H1 (cell line): ENCODE results near the gene PCSK4. TPM values are rescaled to one million over a fixed set of nuclear protein-coding genes. Genes with fewer than 3 reads are reported as not detected.
A peak's percentile ranks its signal among the peaks of the same experiment; 100 is the strongest.

ENCODE experiments used
- CTCF ChIA-PET: fragments of 300-600 bp; sonication (Branson Sonifier 250); formaldehyde crosslinking; loops from one replicate; lab custom pipeline; 2021; ENCODE audit not compliant: partially characterized antibody; lab: Charles Lee
- POLR2A ChIA-PET: fragments of 300-600 bp; sonication (Branson Sonifier 250); formaldehyde crosslinking; loops from one replicate; lab custom pipeline; 2021; ENCODE audit warnings: inconsistent platforms; ENCODE audit not compliant: partially characterized antibody; lab: Charles Lee
- DNase-seq, 2 experiments: peaks; one replicate each; pipeline versions ENCODE4 v3.0.0 to v3.0.0-alpha.2; 2010 to 2022; ENCODE audit warnings: low spot score in 2 of 2, low read depth in 1 of 2, mixed read lengths in 1 of 2
- FAIRE-seq: peaks from 2 replicates; lab custom pipeline; 2011; peaks lifted over from hg19 to GRCh38; lab: Jason Lieb, UNC
- H2AFZ ChIP-seq: 2 replicates; pipeline ENCODE4 v1.8.1; 2012; ENCODE audit warnings: low read length, inconsistent platforms
- H2AK5ac ChIP-seq: 2 replicates; pipeline ENCODE4 v1.6.1; 2013; ENCODE audit warnings: low read depth, low read length
- H2BK120ac ChIP-seq: replicated peaks from 2 replicates; pipeline ENCODE3; 2013; ENCODE audit warnings: low read depth, low read length, inconsistent platforms
- H2BK12ac ChIP-seq: 2 replicates; pipeline ENCODE4 v1.6.1; 2013; ENCODE audit warnings: low read depth, low read length
- H2BK15ac ChIP-seq: 2 replicates; pipeline ENCODE4 v1.6.1; 2013; ENCODE audit warnings: low read length
- H2BK20ac ChIP-seq: 2 replicates; pipeline ENCODE4 v1.6.1; 2013; ENCODE audit warnings: low read length
- H2BK5ac ChIP-seq: 2 replicates; pipeline ENCODE4 v1.6.1; 2013; ENCODE audit warnings: low read depth, low read length
- H3K14ac ChIP-seq: 2 replicates; pipeline ENCODE4 v1.6.1; 2013; ENCODE audit warnings: inconsistent platforms; ENCODE audit not compliant: insufficient read length
- H3K18ac ChIP-seq: 2 replicates; pipeline ENCODE4 v1.6.1; 2013; ENCODE audit warnings: low read length; ENCODE audit errors: extremely low read depth
- H3K23ac ChIP-seq: 2 replicates; pipeline ENCODE4 v1.6.1; 2013; ENCODE audit warnings: inconsistent platforms; ENCODE audit not compliant: insufficient read length
- H3K23me2 ChIP-seq: 2 replicates; pipeline ENCODE4 v1.6.1; 2013; ENCODE audit warnings: low read depth, low read length
- H3K27ac ChIP-seq: 2 replicates; pipeline ENCODE4 v1.6.1; 2011; ENCODE audit warnings: low read depth, low read length, inconsistent platforms
- H3K27me3 ChIP-seq, 4 experiments: replicated peaks in 1 of 4; 1 replicate in 1 of 4; 2 replicates in 3 of 4; pipeline versions ENCODE4 v1.6.1 to v1.8.1; 2011 to 2013; ENCODE audit warnings: low read length in 3 of 4, mild to moderate bottlenecking in 3 of 4, inconsistent platforms in 2 of 4, mixed read lengths in 2 of 4, moderate library complexity in 1 of 4; ENCODE audit not compliant: control insufficient read depth in 3 of 4, insufficient read depth in 3 of 4; ENCODE audit errors: extremely low read depth in 1 of 4
- H3K36me3 ChIP-seq, 4 experiments: 2 replicates each; pipeline versions ENCODE4 v1.6.1 to v1.8.1; 2011 to 2013; ENCODE audit warnings: mild to moderate bottlenecking in 4 of 4, low read length in 3 of 4, moderate library complexity in 2 of 4, control low read depth in 1 of 4, inconsistent platforms in 1 of 4; ENCODE audit not compliant: insufficient read depth in 4 of 4, control insufficient read depth in 2 of 4
- H3K4ac ChIP-seq: replicated peaks from 2 replicates; pipeline ENCODE3; 2013; ENCODE audit warnings: low read length, low read depth, mixed read lengths, inconsistent platforms; ENCODE audit not compliant: insufficient read length
- H3K4me1 ChIP-seq, 4 experiments: replicated peaks in 1 of 4; 1 replicate in 1 of 4; 2 replicates in 3 of 4; pipeline versions ENCODE4 v1.6.1 to v1.8.1; 2011 to 2013; ENCODE audit warnings: low read length in 3 of 4, inconsistent platforms in 2 of 4, mixed read lengths in 1 of 4; ENCODE audit not compliant: insufficient read depth in 4 of 4, control insufficient read depth in 3 of 4
- H3K4me2 ChIP-seq, 2 experiments: 2 replicates each; pipeline versions ENCODE4 v1.6.1 to v1.8.1; 2011 to 2013; ENCODE audit warnings: low read depth in 2 of 2, low read length in 2 of 2, control low read depth in 1 of 2, inconsistent platforms in 1 of 2, mild to moderate bottlenecking in 1 of 2; ENCODE audit not compliant: insufficient read depth in 1 of 2
- H3K4me3 ChIP-seq, 4 experiments: fragments of 200-600, 300-600 bp in 1 of 4; sonication (generic), shearing (Covaris generic), sonication (Bioruptor Twin) in 1 of 4; 2 replicates each; pipeline versions ENCODE4 v1.5.1 to v1.8.1; 2011 to 2016; ENCODE audit warnings: low read length in 4 of 4, low read depth in 3 of 4, control low read depth in 2 of 4, inconsistent platforms in 2 of 4, mild to moderate bottlenecking in 2 of 4, mixed read lengths in 1 of 4, moderate library complexity in 1 of 4; ENCODE audit not compliant: insufficient read depth in 2 of 4; ENCODE audit errors: extremely low read depth in 1 of 4
- H3K56ac ChIP-seq: replicated peaks from 2 replicates; pipeline ENCODE3; 2013; ENCODE audit warnings: low read depth, mild to moderate bottlenecking, mixed read lengths, low read length, inconsistent platforms; ENCODE audit not compliant: insufficient read length
- H3K79me1 ChIP-seq: 2 replicates; pipeline ENCODE4 v1.6.1; 2013; ENCODE audit warnings: low read depth, low read length, control low read depth
- H3K79me2 ChIP-seq, 2 experiments: 2 replicates each; pipeline versions ENCODE4 v1.6.1 to v1.8.1; 2012 to 2013; ENCODE audit warnings: low read length in 2 of 2, mild to moderate bottlenecking in 2 of 2, inconsistent platforms in 1 of 2; ENCODE audit not compliant: insufficient read depth in 2 of 2, control insufficient read depth in 1 of 2
- H3K9ac ChIP-seq, 4 experiments: replicated peaks in 1 of 4; 1 replicate in 1 of 4; 2 replicates in 3 of 4; pipeline versions ENCODE4 v1.6.1 to v1.8.1; 2011 to 2013; ENCODE audit warnings: low read depth in 3 of 4, low read length in 3 of 4, control low read depth in 2 of 4, mild to moderate bottlenecking in 2 of 4, moderate library complexity in 2 of 4, inconsistent platforms in 1 of 4; ENCODE audit errors: extremely low read depth in 1 of 4
- H3K9me3 ChIP-seq, 2 experiments: 2 replicates each; pipeline versions ENCODE4 v1.6.1 to v1.8.1; 2012 to 2013; ENCODE audit warnings: mild to moderate bottlenecking in 2 of 2, moderate library complexity in 2 of 2, control low read depth in 1 of 2, inconsistent platforms in 1 of 2, low read depth in 1 of 2, low read length in 1 of 2, mixed read lengths in 1 of 2; ENCODE audit not compliant: insufficient read depth in 2 of 2
- H4K20me1 ChIP-seq, 2 experiments: replicated peaks in 1 of 2; 2 replicates each; pipeline versions ENCODE3 to v1.8.1; 2011 to 2013; ENCODE audit warnings: inconsistent platforms in 2 of 2, low read length in 2 of 2, mild to moderate bottlenecking in 1 of 2; ENCODE audit not compliant: insufficient read depth in 2 of 2, control insufficient read depth in 1 of 2
- H4K5ac ChIP-seq: 2 replicates; pipeline ENCODE4 v1.6.1; 2013; ENCODE audit warnings: low read length, low read depth, mixed read lengths, inconsistent platforms; ENCODE audit not compliant: insufficient read length
- H4K8ac ChIP-seq: 2 replicates; pipeline ENCODE4 v1.8.0; 2013; ENCODE audit warnings: mild to moderate bottlenecking, moderate library complexity, low read length, inconsistent platforms; ENCODE audit not compliant: insufficient read depth; ENCODE audit errors: extremely low read depth
- H4K91ac ChIP-seq: replicated peaks from 2 replicates; pipeline ENCODE3; 2013; ENCODE audit warnings: low read length, mixed read lengths, inconsistent platforms; ENCODE audit not compliant: insufficient read length
- CHD1 ChIP-seq: IDR thresholded peaks from 2 replicates; pipeline ENCODE4 v1.6.1; 2012; ENCODE audit warnings: low read depth, low read length, improper control_type of control experiment
- EP300 ChIP-seq, 2 experiments: IDR thresholded peaks; 1 replicate in 1 of 2; 2 replicates in 1 of 2; pipeline ENCODE4 v1.6.1; 2011 to 2012; ENCODE audit warnings: low read depth in 2 of 2, low read length in 2 of 2, mild to moderate bottlenecking in 2 of 2, borderline replicate concordance in 1 of 2, inconsistent platforms in 1 of 2, moderate library complexity in 1 of 2
- FOSL1 ChIP-seq: IDR thresholded peaks from 2 replicates; pipeline ENCODE4 v1.6.1; 2011; ENCODE audit warnings: mild to moderate bottlenecking, low read depth, low read length, moderate library complexity; ENCODE audit not compliant: insufficient read depth
- GABPA ChIP-seq: IDR thresholded peaks from 2 replicates; pipeline ENCODE4 v1.6.1; 2011; ENCODE audit warnings: mild to moderate bottlenecking, low read length, moderate library complexity, borderline replicate concordance; ENCODE audit not compliant: insufficient read depth
- JUND ChIP-seq: IDR thresholded peaks from 2 replicates; pipeline ENCODE4 v1.6.1; 2011; ENCODE audit warnings: mild to moderate bottlenecking, improper control_type of control experiment, low read length
- SIN3A ChIP-seq, 2 experiments: IDR thresholded peaks in 1 of 2; conservative IDR thresholded peaks in 1 of 2; 2 replicates each; pipeline ENCODE4 v1.6.1; 2011 to 2012; ENCODE audit warnings: low read length in 2 of 2, improper control_type of control experiment in 1 of 2, low read depth in 1 of 2, mild to moderate bottlenecking in 1 of 2
- SUZ12 ChIP-seq: fragments of 200-600 bp; sonication (generic); IDR thresholded peaks from 2 replicates; pipeline ENCODE4 v1.6.1; 2012; ENCODE audit warnings: mild to moderate bottlenecking, inconsistent platforms, low read length, moderate library complexity, mixed read lengths
- whole genome bisulfite sequencing, 2 experiments: shearing (Covaris generic) in 1 of 2; methylation state at CpG; one replicate each; pipeline versions ENCODE4 v1.1.6 to v1.1.7; 2013 to 2015; ENCODE audit warnings: low lambda C conversion rate in 2 of 2, mixed read lengths in 2 of 2, inconsistent platforms in 1 of 2, low coverage in 1 of 2, missing lambda C conversion rate in 1 of 2; ENCODE audit not compliant: insufficient replicate concordance in 2 of 2, insufficient coverage in 1 of 2, insufficient read length in 1 of 2; ENCODE audit errors: extremely low coverage in 1 of 2, missing lambda C conversion rate in 1 of 2; 5-methylcytosine and 5-hydroxymethylcytosine counted together
- polyA plus RNA-seq, 7 experiments: library from polyadenylated mRNA; depleted of rRNA in 3 of 7; stranded (reverse) in 5 of 7; unstranded in 2 of 7; fragments of >200 nt in 5 of 7; fragments of 200-250 nt in 2 of 7; gene quantifications; 1 replicate in 5 of 7; 2 replicates in 1 of 7; 4 replicates in 1 of 7; pipeline versions ENCODE4 v1.2.1 to v1.2.3, GENCODE V29; 2011 to 2013; ENCODE audit warnings: missing spikeins in 2 of 7, mixed read lengths in 2 of 7
- total RNA-seq: library from RNA; stranded (reverse); fragmentation: NEBNext Ultra II Directional; extraction: Animal tissue kit (Norgen Biotek cat#: 25700); gene quantifications from 2 replicates; pipeline ENCODE4 v1.2.1, GENCODE V29; 2021
- TF ChIP-seq, protein P1 (sequence below): IDR thresholded peaks from 2 replicates; pipeline ENCODE4 v1.6.1; 2011; ENCODE audit warnings: low read depth, mild to moderate bottlenecking, low read length; ENCODE audit not compliant: insufficient read depth

Gene PCSK4
- total and polyA plus RNA-seq, 2 of the 8 experiments (the other 6 are each of a cell fraction or from before 2014, with no cell fraction given), result 9.8 to 10.7 TPM

- Histone ChIP-seq H3K9me3 (peaks cover 0 to 3% of the 10 kb centered on the region in 2 experiments; a peak in 1 of 4 replicates), H2BK120ac (no peak overlapping the region), H3K4me1 (peaks cover 0 to 41% (median 21%) of the 10 kb centered on the region in 4 experiments; a peak in 5 of 7 replicates), H3K23me2 (peaks cover 10% of the 10 kb centered on the region; the same call in 1 of the 2 replicates), H2AK5ac (no peak overlapping the region), H3K79me2 (no peaks in the 10 kb centered on the region), H3K27ac (no peak overlapping the region), H2BK15ac (no peak overlapping the region), H3K79me1 (no peaks in the 10 kb centered on the region), H3K36me3 (peaks cover 0 to 38% (median 0%) of the 10 kb centered on the region in 4 experiments; a peak in 2 of 8 replicates), H2BK20ac (no peak overlapping the region), H2AFZ (no peak overlapping the region), H3K4ac (no peak overlapping the region), H4K8ac (no peak overlapping the region; the same call in 1 of the 2 replicates), H3K27me3 (peaks cover 53 to 73% (median 70%) of the 10 kb centered on the region in 4 experiments), H4K5ac (no peak overlapping the region), H3K9ac (no peak overlapping the region), H3K23ac (no peak overlapping the region), H4K20me1 (peaks cover 24 to 55% of the 10 kb centered on the region in 2 experiments), H3K56ac (no peak overlapping the region), H4K91ac (no peak overlapping the region), H3K14ac (no peak overlapping the region), H3K18ac (no peak overlapping the region; the same call in 1 of the 2 replicates), H3K4me2 (peak overlapping the region; percentile 86 to 91), H3K4me3 (peak overlapping the region; percentile 29 to 56 (median 36)), H2BK12ac (no peak overlapping the region), H2BK5ac (no peak overlapping the region)
- FAIRE-seq (no peak), DNase-seq (peak in 1 of 2 experiments; percentile 82)
- WGBS, 2 experiments, result 19% methylated on average over 28 of the region's 28 CpGs; no CpG with 5 or more reads in 1 of the 2 experiments
- TF ChIP-seq JUND, result 0 out of 2 replicates have a peak, but pooled peaks have one; percentile 33
- TF ChIP-seq, protein P1, sequence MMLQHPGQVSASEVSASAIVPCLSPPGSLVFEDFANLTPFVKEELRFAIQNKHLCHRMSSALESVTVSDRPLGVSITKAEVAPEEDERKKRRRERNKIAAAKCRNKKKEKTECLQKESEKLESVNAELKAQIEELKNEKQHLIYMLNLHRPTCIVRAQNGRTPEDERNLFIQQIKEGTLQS, result no peak
- TF ChIP-seq EP300 (IDR thresholded peaks at IDR 0.05; ENCODE audit: borderline replicate concordance in 1 of 2, low read depth in 2 of 2, low read length in 2 of 2), result peak in 1 of 2 experiments; percentile 83; a peak in 1 of 3 replicates
- no peak for TF ChIP-seq FOSL1
- 0 out of 2 replicates have a peak, but pooled peaks have one; percentile 25 for TF ChIP-seq SUZ12
- TF ChIP-seq CHD1, result peak; percentile 68
- peak in 1 of 2 experiments; percentile 58; a peak in 1 of 4 replicates for TF ChIP-seq SIN3A (conservative IDR thresholded peaks at IDR 0.05 in 1 of 2, IDR thresholded peaks at IDR 0.05 in 1 of 2; ENCODE audit: low read depth in 1 of 2, low read length in 2 of 2)
- TF ChIP-seq GABPA, result 0 out of 2 replicates have a peak, but pooled peaks have one; percentile 77
- CTCF ChIA-PET, result interaction anchor here (0.7 to 1.9 kb wide), 9 partner anchors 8 to 187 kb away, joined by 3 to 10 read pairs (median 4); no protein-coding TSS in a partner anchor
- POLR2A ChIA-PET, result interaction anchor here (0.6 to 2.5 kb wide), 14 partner anchors 13 to 375 kb away, joined by 3 to 11 read pairs (median 4); partner anchors contain the start of genes ADAMTSL5 and CIRBP
Observed at GRCh38 chr19:1471010-1471514, 19.1 kb downstream of the PCSK4 start.
